Omental fat pad (tissue), 4 donors: Measurements from ENCODE around the gene CEMIP. TPM values are rescaled to one million over a fixed set of nuclear protein-coding genes. Genes with fewer than 3 reads are reported as not detected.

ENCODE experiments used
- ATAC-seq: fragments of 150-250 bp; one replicate; pipeline ENCODE4 v1.9.1; 2016; ENCODE audit warnings: mild to moderate bottlenecking, moderate library complexity; ENCODE audit not compliant: low FRiP score
- DNase-seq: peaks from one replicate; pipeline ENCODE4 v3.0.0-alpha.2; 2019; ENCODE audit warnings: low spot score
- CTCF ChIP-seq, 3 donors: fragments of 450-650 bp; IDR thresholded peaks; one replicate each; pipeline ENCODE4 v1.5.1; 2016 to 2017; ENCODE audit warnings: antibody characterized with exemption in 3 of 3, mild to moderate bottlenecking in 3 of 3, moderate library complexity in 2 of 3
- total RNA-seq, 4 donors: library from RNA; depleted of rRNA; stranded (reverse); fragments of >200 nt; gene quantifications; one replicate each; pipeline ENCODE4 v1.1.0, GENCODE V29; 2016

The CEMIP gene
- total RNA-seq, 4 donors from 2014 or later, result 0.19 to 9.5 (median 1.2) TPM; not detected in 1

GRCh38 chr15:80934761-80935221 is 155.6 kb downstream of the CEMIP start:
- DNase-seq (no peak), ATAC-seq (no peak)
- TF ChIP-seq CTCF (IDR thresholded peaks at IDR 0.05), result no peak

GRCh38 chr15:80936288-80937078 is 157.3 kb downstream of the CEMIP start:
- ATAC-seq, result no peak
- no peak for DNase-seq
- TF ChIP-seq CTCF (IDR thresholded peaks at IDR 0.05), result no peak

GRCh38 chr15:80937718-80938117 is 158.5 kb downstream of the CEMIP start:
- ATAC-seq, result peak; percentile 36
- no peak for DNase-seq
- no peak for TF ChIP-seq CTCF (IDR thresholded peaks at IDR 0.05)

GRCh38 chr15:80939216-80939615 is 160.0 kb downstream of the CEMIP start:
- DNase-seq, result no peak
- no peak for ATAC-seq
- no peak for TF ChIP-seq CTCF (IDR thresholded peaks at IDR 0.05)

GRCh38 chr15:80940331-80940730 is 161.2 kb downstream of the CEMIP start:
- TF ChIP-seq CTCF (IDR thresholded peaks at IDR 0.05), result no peak
- ATAC-seq, result no peak
- no peak for DNase-seq

GRCh38 chr15:80940851-80941250 is 161.7 kb downstream of the CEMIP start:
- ATAC-seq (no peak), DNase-seq (no peak)

More at GRCh38 chr15:80940851-80941250, 161.7 kb downstream of the CEMIP start:
- no peak for TF ChIP-seq CTCF (IDR thresholded peaks at IDR 0.05)
